Fibroblast of lung (primary cell): Measurements from ENCODE around the gene PLXNA4. TPM values are rescaled to one million over a fixed set of nuclear protein-coding genes. Genes with fewer than 3 reads are reported as not detected.
A peak's percentile ranks its signal among the peaks of the same experiment; 100 is the strongest.

Experiments
- DNase-seq, 2 donors: peaks; one replicate each; pipeline versions ENCODE4 v3.0.0 to v3.0.0-alpha.2; 2010; ENCODE audit warnings: low read depth in 2 of 2
- H2AFZ ChIP-seq: 2 replicates; pipeline ENCODE4 v1.5.1; 2012; ENCODE audit warnings: low read length, control low read depth, inconsistent platforms
- H3K27ac ChIP-seq: 2 replicates; pipeline ENCODE4 v1.5.1; 2011; ENCODE audit warnings: low read length, control low read depth; ENCODE audit not compliant: insufficient read depth
- H3K27me3 ChIP-seq: 2 replicates; pipeline ENCODE4 v1.5.1; 2011; ENCODE audit warnings: mild to moderate bottlenecking, low read length; ENCODE audit not compliant: control insufficient read depth, insufficient read depth
- H3K36me3 ChIP-seq: 2 replicates; pipeline ENCODE4 v1.5.1; 2011; ENCODE audit warnings: low read length; ENCODE audit not compliant: control insufficient read depth, insufficient read depth
- H3K4me1 ChIP-seq: 2 replicates; pipeline ENCODE4 v1.5.1; 2011; ENCODE audit warnings: low read length; ENCODE audit not compliant: control insufficient read depth, insufficient read depth; ENCODE audit errors: extremely low read depth
- H3K4me2 ChIP-seq: 2 replicates; pipeline ENCODE4 v1.5.1; 2011; ENCODE audit warnings: low read length, control low read depth; ENCODE audit not compliant: insufficient read depth; ENCODE audit errors: extremely low read depth
- H3K4me3 ChIP-seq, 4 experiments: fragments of 200-600 bp in 1 of 4; sonication (generic) in 1 of 4; replicated peaks in 1 of 4; 2 replicates each; pipeline ENCODE4 v1.5.1; 2011 to 2016; ENCODE audit warnings: low read length in 4 of 4, low read depth in 3 of 4, mild to moderate bottlenecking in 3 of 4, control low read depth in 2 of 4, inconsistent platforms in 1 of 4, mixed read lengths in 1 of 4; ENCODE audit not compliant: insufficient read depth in 1 of 4; ENCODE audit errors: control extremely low read depth in 1 of 4
- H3K79me2 ChIP-seq: 2 replicates; pipeline ENCODE4 v1.5.1; 2012; ENCODE audit warnings: mild to moderate bottlenecking, low read length, inconsistent platforms; ENCODE audit not compliant: control insufficient read depth, insufficient read depth
- H3K9ac ChIP-seq: 2 replicates; pipeline ENCODE4 v1.5.1; 2011; ENCODE audit warnings: mild to moderate bottlenecking, low read length, control low read depth; ENCODE audit not compliant: insufficient read depth
- H3K9me3 ChIP-seq: 2 replicates; pipeline ENCODE4 v1.5.1; 2012; ENCODE audit warnings: low read depth, low read length; ENCODE audit not compliant: control insufficient read depth, insufficient read depth
- H4K20me1 ChIP-seq: 2 replicates; pipeline ENCODE4 v1.5.1; 2011; ENCODE audit warnings: low read length; ENCODE audit not compliant: control insufficient read depth, insufficient read depth; ENCODE audit errors: extremely low read depth
- CTCF ChIP-seq, 2 donors: IDR thresholded peaks in 1 of 2; conservative IDR thresholded peaks in 1 of 2; 1 replicate in 1 of 2; 2 replicates in 1 of 2; pipeline ENCODE4 v1.5.1; 2011 to 2012; ENCODE audit warnings: low read length in 2 of 2, control low read depth in 1 of 2, inconsistent platforms in 1 of 2, low read depth in 1 of 2, mild to moderate bottlenecking in 1 of 2
- EZH2 ChIP-seq: IDR thresholded peaks from 2 replicates; pipeline ENCODE4 v1.5.1; 2012; ENCODE audit warnings: low read length, control low read depth, mild to moderate bottlenecking; ENCODE audit errors: missing control alignments
- polyA plus RNA-seq, 2 donors: library from polyadenylated mRNA; depleted of rRNA in 1 of 2; stranded (reverse) in 1 of 2; unstranded in 1 of 2; fragments of >200 nt; gene quantifications; 2 replicates each; pipeline ENCODE4 v1.2.1, GENCODE V29; 2011 to 2012; ENCODE audit warnings: missing spikeins in 1 of 2
- total RNA-seq: library from RNA; depleted of rRNA; stranded (reverse); fragments of >200 nt; gene quantifications from 2 replicates; pipeline ENCODE4 v1.2.1, GENCODE V29; 2014

PLXNA4 gene
- total and polyA plus RNA-seq, 2 donors (not counting 1 experiment from before 2014, with no cell fraction given) = 1.2 to 1.5 TPM

- H3K4me1 ChIP-seq = no peaks in the 10 kb centered on the region
- no peak overlapping the region for H2AFZ ChIP-seq
- H3K9ac ChIP-seq = no peak overlapping the region
- H3K36me3 ChIP-seq = no peaks in the 10 kb centered on the region
- no peaks in the 10 kb centered on the region for H4K20me1 ChIP-seq
- no peak overlapping the region for H3K27ac ChIP-seq
- TF ChIP-seq CTCF (conservative IDR thresholded peaks at IDR 0.05 in 1 of 2, IDR thresholded peaks at IDR 0.05 in 1 of 2; ENCODE audit: low read depth in 1 of 2, low read length in 2 of 2) (no peak), EZH2 (no peak)
- no peak for DNase-seq
- no peaks in the 10 kb centered on the region for H3K79me2 ChIP-seq
- no peak overlapping the region for H3K4me2 ChIP-seq
- no peaks in the 10 kb centered on the region for H3K9me3 ChIP-seq
- H3K27me3 ChIP-seq = no peaks in the 10 kb centered on the region
- no peak overlapping the region for H3K4me3 ChIP-seq
Measured at GRCh38 chr7:132518839-132519173, 57.5 kb downstream of the PLXNA4 start.

- no peaks in the 10 kb centered on the region for H3K4me1 ChIP-seq
- no peak overlapping the region for H3K9ac ChIP-seq
- H2AFZ ChIP-seq = no peak overlapping the region
- no peak overlapping the region for H3K4me2 ChIP-seq
- H3K9me3 ChIP-seq = no peaks in the 10 kb centered on the region
- H3K79me2 ChIP-seq = no peaks in the 10 kb centered on the region
- no peak for DNase-seq
- H4K20me1 ChIP-seq = no peaks in the 10 kb centered on the region
- H3K27me3 ChIP-seq = no peaks in the 10 kb centered on the region
- no peaks in the 10 kb centered on the region for H3K36me3 ChIP-seq
- no peak overlapping the region for H3K27ac ChIP-seq
- H3K4me3 ChIP-seq = no peak overlapping the region
- TF ChIP-seq CTCF (conservative IDR thresholded peaks at IDR 0.05 in 1 of 2, IDR thresholded peaks at IDR 0.05 in 1 of 2; ENCODE audit: low read depth in 1 of 2, low read length in 2 of 2) = peak in 1 of 2 donors; percentile 43
- no peak for TF ChIP-seq EZH2
Measured at GRCh38 chr7:132518102-132518838, 58.0 kb downstream of the PLXNA4 start.

- H4K20me1 ChIP-seq = no peaks in the 10 kb centered on the region
- no peaks in the 10 kb centered on the region for H3K4me1 ChIP-seq
- DNase-seq = peak; percentile 39 to 87
- no peak overlapping the region for H3K4me3 ChIP-seq
- no peak overlapping the region for H2AFZ ChIP-seq
- H3K9me3 ChIP-seq = no peaks in the 10 kb centered on the region
- no peaks in the 10 kb centered on the region for H3K79me2 ChIP-seq
- no peaks in the 10 kb centered on the region for H3K27me3 ChIP-seq
- TF ChIP-seq CTCF (conservative IDR thresholded peaks at IDR 0.05 in 1 of 2, IDR thresholded peaks at IDR 0.05 in 1 of 2; ENCODE audit: low read depth in 1 of 2, low read length in 2 of 2) = no peak
- TF ChIP-seq EZH2 = no peak
- H3K4me2 ChIP-seq = no peak overlapping the region
- H3K36me3 ChIP-seq = no peaks in the 10 kb centered on the region
- no peak overlapping the region for H3K27ac ChIP-seq
- H3K9ac ChIP-seq = no peak overlapping the region
Measured at GRCh38 chr7:132516042-132516840, 60.0 kb downstream of the PLXNA4 start.
